Inflammatory macrophage (primary cell): Measurements from ENCODE around the gene MAP2K3.

Source experiments
- DNase-seq, 2 donors: peaks; one replicate each; pipeline ENCODE4 v3.0.0-alpha.2; 2020 to 2022

Gene MAP2K3

DNA sequence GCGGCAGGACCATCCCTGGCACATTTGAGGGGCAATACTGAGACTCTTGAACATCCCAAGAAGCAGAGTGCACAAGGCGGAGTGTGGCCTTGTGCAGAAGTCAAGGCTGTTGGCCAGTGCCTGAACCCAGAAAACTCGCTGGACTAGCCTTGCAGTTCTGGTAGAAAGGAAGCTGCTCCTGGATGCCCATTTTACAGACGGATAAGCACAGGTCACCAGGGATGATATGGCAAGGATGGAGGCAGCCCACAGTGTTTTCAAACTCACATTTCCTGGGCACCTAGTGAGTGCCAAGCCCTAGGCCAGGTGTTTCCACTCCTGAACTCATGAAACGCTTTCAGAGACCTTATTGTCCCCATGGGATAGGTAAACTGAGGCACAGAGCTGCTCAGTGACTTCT lies 1.7 kb upstream of the MAP2K3 start:
- DNase-seq = no peak

DNA sequence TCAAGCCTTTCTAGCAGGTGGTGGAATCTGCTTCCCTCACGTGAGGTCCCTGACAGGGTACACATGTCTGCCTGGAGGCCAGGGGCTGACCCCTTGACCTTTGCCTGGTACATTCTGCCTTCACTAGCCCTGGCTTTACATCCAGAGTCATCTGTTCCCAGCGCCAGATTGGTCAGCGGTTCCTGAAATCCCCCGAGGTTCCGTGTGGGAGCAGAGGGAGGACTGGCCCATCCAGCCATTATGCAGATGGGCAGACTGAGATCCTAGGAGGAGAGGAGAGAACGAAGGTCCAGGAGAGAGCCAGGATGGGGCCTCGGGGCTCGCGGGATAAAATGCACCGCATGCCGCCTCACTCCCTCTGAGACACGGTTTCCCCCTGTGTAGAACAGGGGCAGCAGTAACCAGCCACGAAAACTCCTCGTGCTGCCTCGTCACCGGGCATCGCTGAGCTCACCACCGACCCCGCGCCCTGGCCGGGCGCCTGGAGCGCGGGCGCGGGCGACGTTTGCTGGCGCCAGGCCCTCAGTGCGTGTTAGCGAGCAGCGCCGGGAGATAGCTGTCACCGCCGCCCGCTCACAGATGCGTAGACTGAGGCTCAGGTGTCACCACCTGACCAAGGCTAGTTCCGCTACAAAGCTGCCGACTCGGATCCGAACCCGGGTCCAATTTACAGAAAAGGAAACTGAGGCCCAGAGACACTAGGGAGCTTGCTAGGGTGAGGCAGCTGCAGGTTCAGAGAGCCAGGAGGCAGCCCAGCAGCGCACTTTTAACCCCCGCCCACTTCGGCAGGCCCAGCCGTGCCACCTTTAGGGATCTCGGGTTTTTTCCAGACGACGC lies 811 bp upstream of the MAP2K3 start:
- peak; percentile 24 to 52 for DNase-seq

DNA sequence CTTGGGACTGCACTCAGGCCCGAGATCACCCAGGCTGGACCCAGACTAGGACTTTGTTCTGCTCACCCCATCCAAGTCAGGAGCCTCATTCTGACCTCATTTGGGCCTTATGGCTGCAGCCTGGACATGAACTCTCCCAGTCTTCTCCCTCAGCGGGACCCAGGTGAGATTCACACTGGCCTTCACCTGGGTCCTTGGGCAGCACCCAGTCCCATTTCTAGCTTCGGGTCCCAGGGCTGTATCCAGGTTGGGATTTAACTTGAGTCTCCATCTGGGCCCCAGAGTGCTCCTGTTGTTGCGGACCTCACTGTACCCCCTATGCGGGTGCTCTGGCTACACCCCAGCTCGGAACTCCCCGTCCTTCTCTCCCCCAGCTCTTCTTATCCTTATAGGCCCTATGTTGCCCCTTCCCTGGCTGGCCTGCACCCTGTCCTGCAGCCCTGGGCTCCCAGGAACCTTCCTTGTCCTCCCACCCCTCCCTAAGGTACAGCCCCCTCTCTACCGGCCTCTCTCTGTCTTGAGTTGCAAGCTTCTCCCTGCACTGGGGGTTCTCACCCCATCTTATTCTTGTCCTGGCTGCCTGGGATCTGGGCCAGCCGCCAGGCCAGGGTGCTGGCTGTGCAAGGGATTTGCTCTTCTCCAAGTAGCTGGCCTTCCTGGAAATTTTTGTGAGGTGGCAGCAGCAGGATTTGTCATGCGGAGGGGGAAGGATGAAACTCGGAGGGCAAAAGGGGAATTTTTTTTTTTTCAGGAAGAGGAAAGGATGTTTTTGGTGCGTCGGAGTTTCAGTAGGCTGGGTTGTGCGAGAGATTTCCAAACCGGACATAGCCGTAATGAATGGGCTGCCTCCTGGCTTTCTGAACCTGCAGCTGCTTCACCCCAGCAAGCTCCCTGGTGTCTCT lies 904 bp downstream of the MAP2K3 start:
- DNase-seq = peak; percentile 70 to 85

DNA sequence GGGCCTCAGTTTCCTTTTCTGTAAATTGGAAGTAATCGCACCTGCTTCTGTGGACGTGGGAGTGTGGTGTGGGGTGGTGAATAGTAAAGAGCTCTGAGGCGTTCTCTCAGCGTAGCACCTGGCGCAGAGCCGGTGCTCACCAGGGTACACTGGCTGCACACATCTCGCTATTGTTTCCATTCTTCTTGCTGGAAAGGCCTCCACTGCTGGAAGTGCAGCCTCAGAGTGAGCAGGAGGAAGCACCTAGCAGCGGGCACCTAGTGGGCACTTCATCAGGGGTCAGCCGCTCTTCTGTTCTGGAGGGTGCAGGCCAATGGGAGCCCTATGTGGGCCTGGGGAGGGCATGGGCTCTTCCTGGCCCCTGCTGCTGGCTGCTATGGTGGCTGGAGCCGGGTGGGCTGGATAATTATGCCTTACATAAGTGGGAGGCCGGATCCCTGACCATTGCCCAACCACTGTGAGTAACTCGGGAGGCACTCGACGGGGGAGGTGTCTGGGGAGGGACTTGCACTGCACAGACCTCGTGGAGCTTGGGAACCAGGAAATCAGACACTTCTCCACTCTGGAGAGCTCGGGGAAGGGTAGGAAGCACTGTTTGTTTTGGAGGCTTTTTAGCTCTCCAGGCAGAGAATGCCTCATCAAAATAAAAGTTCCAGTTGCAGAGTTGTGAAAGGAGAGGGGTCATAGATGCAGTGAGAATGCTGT lies 1.7 kb downstream of the MAP2K3 start:
- DNase-seq = peak; percentile 92 to 96

DNA sequence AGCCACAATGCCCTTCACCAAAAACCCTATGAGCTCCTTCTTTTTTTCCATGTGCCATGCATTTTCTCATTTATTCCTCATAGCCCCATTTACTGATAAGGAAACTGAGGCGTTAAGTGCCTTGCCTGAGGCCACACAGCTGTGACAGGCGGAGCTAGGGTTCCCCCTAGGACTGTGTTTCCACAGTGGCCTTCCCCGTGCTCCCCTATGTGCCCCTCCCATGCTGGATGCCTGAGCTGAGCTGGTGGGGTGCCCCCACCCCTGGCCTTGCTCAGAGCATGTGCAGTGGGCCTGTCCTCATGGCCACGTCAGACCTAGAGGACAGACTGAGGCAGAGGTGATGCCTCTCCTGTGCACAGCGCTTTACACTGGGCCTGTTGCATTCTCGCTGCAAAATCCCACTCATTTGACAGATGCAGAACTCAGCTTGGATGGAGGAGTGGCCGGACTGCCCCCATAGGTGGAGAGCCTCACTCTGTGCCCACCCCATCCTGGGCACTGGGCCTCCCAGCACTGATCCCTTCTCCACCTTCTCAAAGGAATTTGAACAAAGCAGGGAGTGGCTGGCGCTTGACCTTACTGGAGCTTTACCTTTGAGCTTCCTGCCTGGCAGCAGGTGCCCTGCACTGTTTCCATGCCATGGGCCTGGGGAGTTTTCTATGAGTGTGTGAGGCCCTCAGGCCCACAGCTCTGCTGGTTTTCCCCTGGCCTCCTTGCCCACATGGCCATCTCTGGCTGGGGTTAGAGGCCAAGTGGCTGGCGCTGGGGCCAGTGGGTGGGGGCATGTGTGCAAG lies 2.6 kb downstream of the MAP2K3 start:
- DNase-seq = peak in 1 of 2 donors; percentile 13

DNA sequence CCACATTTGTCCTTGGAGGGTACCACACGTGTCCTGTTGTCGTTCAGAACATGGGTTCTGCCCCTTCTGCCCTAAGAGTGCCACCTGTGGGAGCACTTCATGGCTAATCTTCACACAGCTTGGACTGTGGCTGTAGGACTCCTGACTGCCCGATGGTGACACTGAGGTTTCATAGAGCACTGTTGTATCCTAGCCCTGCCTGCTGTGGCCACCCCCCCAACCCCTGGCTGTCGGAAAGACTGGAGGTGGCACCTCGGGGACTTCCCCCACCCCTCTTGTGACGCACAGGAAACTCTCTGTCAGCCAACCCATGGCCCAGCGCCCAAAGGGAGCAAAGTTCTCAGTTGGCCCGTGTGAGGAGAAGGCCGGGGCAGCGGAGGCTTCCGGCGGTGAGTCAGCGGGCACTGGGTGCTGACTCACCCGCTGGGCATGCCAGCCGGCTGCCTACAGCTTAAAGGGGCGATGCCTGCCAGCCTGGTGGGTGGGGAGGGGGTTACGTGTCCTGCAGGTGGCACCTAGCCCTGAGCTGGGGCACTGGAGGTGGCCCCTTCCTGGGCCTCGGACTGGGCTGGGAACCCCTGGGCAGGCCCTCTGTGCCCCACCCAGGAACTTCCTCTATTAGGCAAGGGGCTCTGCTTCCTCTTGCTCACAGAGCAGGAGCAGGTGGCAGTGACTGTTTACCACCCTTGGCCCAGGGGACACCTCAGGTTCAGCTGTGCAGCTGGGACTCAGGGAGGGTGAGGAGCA lies 3.4 kb downstream of the MAP2K3 start:
- DNase-seq = peak; percentile 97 to 98

DNA sequence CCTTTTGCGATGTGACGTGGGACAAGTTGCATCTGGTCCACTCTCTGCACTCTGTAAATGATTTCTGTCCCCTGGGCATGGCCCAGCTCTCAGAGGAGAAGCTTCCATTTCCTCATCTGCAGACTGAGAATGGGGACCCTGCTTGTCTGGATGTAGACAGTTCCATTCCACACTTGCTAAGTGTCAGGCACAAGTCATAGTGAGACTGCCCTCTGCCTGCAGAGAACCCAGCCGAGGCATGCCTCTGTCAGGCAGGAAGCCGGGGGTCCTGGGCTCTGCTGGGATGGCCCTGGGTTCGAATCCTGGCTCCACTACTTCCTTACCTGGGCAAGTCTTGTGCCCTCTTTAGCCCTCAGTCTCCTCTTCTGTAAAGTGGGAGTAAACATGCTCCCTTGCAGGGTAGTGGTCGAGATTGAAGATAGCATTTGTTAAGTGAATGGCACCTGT lies 4.1 kb downstream of the MAP2K3 start:
- peak; percentile 29 to 43 for DNase-seq

DNA sequence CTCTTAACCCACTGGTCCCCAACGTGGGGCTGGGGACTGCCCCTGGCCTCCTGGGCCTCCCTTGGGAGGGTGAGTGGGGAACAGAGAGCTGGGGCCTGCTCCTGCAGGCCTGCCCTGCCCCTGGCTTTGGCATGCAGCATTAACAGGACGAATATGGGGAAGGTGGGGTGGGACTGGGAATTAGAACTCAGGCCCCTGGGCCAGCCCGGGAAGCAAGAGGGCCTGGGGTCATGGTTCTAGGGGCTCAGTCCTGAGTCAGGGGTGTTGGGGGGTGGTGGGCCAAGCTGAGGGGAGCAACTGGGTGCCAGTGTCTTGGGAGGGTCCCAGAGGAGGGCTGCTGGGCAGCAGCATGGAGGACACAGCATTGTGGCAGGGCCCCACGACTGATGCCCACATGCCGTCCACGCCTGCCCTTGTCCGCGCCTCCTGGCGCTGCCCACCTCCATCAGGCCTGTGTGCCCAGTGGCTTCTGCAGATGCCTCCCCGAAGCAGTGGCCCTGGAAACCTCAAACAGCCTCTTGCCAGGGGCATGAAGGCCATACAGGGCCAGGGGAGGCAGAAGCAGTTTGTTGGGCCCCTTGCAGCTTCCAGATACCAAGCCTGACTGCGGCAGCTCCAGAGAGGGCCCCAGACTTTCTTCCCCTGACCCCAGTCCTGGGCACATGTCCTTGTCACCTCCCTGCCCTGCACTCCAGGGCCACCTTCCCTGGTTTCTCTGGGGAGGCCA lies 4.8 kb downstream of the MAP2K3 start:
- DNase-seq = no peak

DNA sequence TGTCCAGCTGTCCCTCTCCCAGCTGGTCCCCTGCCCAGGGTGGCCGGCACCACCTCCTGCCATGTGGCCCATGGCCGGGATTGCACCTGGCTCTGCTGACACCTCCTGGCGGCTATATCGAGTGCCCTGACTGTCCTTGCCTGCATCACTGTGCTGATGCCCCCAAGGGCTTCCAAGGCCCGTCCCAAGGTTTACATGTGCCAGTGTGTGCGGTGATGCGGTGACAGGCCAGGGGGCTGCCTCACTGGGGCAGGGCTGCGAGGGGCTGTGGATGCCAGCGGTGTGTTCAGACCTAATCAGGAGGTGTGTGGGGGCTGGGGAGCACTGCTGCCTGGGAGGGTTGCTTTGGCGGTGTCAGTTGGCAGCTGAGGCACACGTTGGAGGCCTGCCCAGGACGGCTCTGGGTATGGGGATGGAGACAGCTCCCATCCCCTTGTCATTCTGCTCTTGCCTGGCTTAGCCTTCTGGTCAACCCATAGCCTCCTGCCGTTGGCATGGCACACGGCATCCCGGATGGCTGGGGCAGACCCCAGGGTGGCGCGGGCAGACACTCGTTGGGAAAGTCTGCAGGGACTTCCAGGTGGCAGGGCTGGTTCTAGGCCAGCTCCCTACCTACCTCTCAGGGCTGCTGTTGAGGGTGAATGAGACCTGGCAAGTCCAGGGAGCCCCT lies 5.5 kb downstream of the MAP2K3 start:
- no peak for DNase-seq

DNA sequence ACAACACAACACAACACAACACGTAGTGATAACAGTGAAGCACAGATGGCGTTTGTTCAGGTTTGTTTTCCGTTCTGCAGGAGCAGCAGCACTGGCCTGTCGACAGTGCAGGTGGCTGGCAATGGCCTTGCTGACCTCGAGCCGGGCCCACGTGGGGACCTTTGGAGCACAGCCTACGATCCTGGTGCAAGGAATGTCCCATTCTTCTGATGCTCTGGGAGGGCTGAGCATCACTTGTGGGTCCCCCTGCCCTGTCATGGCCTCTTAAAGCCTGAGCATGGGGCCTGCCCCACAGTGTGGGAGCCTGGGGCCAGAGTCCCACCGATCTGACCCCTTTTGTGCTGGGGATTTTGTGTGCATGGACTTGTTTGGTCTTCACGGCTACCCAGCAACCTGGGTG lies 6.8 kb downstream of the MAP2K3 start:
- no peak for DNase-seq

DNA sequence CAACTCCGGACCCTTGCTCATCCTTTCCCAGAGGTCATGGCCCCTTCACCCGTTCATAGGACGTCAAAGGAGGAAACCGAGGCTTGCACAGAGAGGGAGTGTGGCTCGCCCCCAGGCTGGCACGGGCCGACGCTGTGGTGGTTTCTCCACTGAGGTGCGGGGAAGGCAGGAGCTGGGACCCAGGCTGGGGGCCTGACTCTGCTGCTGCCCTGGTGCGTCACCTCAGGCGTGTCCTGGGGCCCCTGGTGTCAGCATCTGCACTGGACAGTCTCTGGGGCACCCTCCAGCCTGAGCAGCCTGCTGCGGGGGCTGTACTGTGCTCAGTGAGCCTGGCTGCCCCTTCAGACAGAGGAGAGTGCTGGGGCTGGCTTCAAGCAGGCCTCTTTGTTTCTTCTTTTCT lies 7.4 kb downstream of the MAP2K3 start:
- DNase-seq = no peak

DNA sequence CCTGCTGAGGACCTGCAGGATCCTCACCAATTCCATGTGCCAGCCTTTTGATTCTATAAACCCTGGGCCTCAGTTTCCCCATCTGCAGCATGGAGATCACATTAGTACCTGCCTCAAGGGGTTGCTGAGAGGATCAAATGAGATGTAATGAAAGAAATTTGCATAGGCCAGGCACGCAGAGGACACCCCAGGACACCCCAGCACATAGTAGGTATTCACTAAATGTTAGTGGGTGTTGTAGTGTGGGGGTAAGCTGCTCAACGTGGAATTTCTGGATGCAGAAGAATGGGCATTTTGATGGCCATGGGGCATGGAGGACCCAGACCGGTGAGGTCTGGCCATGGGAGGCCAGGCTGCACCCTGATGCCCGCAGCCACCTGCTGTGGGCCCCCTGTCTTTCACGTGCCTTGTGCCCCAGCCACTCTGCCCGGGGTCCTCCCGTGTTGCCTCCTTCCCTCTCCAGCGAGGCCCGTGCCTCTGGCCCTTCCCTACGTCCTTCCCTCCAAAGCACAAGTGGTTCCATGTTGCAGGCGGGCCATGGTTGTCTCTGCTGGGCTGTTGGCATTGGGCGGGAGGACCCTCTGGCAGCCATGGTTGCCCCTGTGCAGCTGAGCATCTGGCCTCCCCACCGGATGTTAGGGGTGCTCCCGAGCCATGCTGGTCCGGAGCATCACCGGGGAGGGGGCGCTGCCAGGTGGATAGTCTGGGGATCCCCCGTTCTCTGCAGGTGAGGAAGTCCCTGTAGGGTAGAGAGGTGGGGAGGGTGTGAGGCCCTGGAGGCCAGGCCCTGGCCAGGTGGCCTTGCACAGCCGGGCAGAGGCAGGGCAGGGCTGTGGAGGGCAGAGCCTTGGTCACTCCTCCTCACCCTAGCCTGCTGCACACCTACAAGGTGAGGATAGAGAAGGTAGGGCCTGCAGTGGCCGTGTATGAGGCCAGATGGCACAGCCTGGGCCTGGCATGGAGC lies 8.6 kb downstream of the MAP2K3 start:
- no peak for DNase-seq

DNA sequence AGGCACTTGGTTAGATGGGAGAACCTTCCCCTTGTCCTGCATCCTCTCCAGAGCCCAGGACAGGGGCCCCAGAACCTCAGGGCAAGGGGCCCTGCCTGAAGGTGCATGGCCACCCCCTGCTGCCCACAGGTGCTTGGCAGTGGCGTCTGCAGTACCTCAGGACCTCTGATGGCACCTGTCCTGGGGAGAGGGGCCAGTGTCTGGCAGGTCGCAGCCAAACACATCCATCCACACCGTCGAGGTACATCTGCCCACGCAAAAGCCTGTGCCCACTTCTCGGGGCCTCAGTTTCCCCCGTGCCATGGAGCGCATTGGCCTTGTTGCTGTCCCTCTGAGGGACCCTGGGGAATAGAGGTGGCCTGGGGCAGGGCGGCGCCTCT lies 9.3 kb downstream of the MAP2K3 start:
- DNase-seq = no peak

DNA sequence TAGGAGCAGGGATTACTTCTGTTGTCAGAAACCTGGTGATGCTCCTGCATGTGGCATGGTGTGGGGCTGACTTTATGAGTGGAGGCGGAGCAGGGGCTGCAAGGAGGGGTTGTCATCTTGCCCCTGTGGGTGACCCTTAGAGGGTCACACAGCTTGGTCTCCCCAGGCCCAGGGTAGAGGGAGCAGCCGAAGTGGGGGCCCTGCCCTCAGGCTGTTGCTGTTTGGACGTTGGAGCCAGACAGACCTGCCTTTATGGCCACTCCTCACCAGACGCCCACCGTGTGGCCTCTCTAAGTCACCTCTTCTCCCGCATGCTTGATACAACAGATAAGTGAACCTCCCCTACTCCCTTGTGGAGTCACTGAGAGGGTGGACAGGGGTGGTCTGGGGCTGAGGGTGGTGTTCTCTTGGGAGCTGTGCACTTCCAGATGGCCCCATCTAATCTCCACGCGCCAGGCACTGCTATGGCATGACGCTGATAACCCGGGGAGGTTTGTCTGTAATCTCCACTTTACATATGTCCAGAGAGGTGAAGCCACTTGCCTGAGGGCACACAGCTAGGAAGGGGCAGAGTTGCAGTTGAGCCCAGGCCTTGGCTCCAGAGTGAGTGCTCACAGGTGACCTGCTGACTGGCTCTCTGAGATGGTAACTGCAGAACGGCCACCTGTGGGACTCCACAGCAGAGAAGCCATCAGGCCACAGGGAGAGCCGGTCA lies 10.0 kb downstream of the MAP2K3 start:
- no peak for DNase-seq

DNA sequence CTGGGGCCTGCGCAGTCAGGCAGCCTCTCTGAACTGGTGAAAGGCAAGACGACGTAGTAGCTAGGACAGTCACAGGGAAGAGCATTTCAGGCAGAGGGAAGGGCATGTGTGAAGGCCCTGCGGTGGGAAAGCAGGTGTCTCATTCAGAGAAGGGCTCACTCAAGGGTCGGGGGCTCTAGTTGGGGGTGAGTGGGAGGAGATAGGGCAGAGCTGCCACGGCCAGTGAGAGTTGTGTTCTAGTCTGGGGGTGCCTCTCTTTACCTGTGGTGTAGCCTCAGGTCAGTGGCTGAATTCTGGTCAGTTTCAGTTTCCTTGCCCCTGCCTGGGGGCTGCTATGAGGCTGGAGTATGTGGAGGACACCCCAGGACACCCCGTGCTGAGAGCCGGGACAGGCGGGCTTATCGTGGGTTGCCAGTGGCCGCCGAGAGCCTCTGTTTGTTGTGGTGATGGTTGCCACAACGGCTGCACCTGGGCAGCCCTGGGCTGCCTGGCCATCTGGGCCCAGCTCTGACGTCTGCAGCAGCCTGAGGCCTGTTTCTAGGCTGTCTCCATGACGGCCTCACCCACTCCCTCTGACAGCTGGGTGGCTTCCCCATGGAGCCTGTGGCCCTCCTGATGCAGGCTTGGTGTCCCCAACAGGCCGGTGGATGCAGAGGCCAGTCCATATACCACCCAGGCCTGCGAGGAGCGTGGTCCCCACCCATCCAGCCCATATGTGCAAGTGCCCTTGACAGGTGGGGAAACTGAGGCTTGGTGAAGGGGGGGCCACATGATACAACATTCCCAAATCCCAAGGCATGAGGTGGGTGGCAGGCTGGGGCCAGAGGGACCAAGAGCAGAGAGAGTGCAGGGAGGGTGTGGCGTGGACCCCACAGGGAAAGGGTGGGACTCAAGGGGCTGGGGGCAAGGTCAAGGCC lies 10.8 kb downstream of the MAP2K3 start:
- DNase-seq = peak in 1 of 2 donors; percentile 26

DNA sequence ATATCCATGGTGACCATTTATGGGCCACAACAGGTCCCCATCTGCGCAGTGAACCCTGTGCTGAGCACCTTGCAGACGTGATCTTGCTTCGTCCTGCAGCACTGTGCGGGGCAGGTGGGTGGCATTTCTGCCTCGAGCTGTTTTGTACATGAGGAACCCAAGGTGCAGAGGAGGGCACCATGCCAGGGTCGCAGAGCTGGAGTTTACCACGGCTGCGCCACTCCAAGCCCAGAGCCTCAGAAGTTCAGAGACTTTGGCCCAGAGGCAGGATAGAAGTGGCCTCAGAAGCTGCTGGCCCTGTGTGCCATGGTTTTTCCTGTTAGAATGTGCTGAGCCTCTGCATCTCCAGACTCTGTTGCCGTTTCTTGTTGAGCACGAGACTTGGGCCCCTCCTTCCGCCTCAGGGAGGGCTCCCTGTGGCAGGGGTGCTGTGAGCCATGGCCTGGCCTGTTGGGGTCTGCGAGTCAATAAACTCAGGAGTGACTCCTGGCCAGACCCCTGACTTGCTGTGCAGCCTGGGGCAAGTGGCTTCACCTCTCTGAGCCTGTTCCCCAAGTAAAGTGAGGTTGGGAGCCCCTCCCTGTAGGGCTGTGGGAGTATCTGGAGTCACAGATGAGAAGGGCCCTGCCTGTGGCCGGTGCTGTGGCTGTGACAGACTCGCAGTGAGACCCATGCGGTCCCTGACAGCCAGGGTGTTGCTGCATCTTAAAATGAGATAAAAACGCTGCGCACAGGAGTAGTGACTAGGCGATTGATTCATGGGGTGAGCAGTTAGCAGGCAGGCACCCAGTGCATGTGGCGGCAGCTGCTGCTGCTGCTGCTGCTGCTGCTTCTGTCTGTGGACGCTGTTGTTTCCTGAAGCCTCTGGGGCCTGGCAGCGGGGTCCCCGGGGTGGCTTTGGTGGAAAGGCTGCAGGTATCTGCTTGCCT lies 11.8 kb downstream of the MAP2K3 start:
- no peak for DNase-seq
